Large intestine (tissue), 3 donors: Measurements from ENCODE around the gene LNP1. TPM values are rescaled to one million over a fixed set of nuclear protein-coding genes. Genes with fewer than 3 reads are reported as not detected.

Experiments
- DNase-seq, 2 donors: peaks; one replicate each; pipeline versions ENCODE4 v3.0.0 to v3.0.0-alpha.2; 2013
- H3K27ac ChIP-seq: one replicate; pipeline ENCODE4 v1.5.1; 2013; ENCODE audit warnings: low read length
- H3K27me3 ChIP-seq: 2 replicates; pipeline ENCODE4 v1.6.1; 2013; ENCODE audit warnings: low read length; ENCODE audit not compliant: control insufficient read depth, insufficient read depth
- H3K36me3 ChIP-seq: 2 replicates; pipeline ENCODE4 v1.6.1; 2013; ENCODE audit warnings: low read length; ENCODE audit not compliant: control insufficient read depth, insufficient read depth
- H3K4me1 ChIP-seq: one replicate; pipeline ENCODE4 v1.6.1; 2013; ENCODE audit warnings: low read length; ENCODE audit not compliant: control insufficient read depth, insufficient read depth
- H3K4me3 ChIP-seq: one replicate; pipeline ENCODE4 v1.5.1; 2013; ENCODE audit warnings: low read length
- H3K9me3 ChIP-seq: one replicate; pipeline ENCODE4 v1.6.1; 2013; ENCODE audit warnings: mild to moderate bottlenecking, low read depth, low read length, moderate library complexity; ENCODE audit not compliant: control insufficient read depth
- WGBS: methylation state at CpG from one replicate; pipeline ENCODE4 v1.1.5; 2013; ENCODE audit warnings: low lambda C conversion rate; ENCODE audit not compliant: insufficient coverage; 5-methylcytosine and 5-hydroxymethylcytosine counted together
- polyA plus RNA-seq: library from polyadenylated mRNA; unstranded; fragments of 120-200 nt; gene quantifications from one replicate; pipeline ENCODE4 v1.2.1, GENCODE V29; 2013

The LNP1 gene
- polyA plus RNA-seq, 1 donor: 2.2 TPM

DNA sequence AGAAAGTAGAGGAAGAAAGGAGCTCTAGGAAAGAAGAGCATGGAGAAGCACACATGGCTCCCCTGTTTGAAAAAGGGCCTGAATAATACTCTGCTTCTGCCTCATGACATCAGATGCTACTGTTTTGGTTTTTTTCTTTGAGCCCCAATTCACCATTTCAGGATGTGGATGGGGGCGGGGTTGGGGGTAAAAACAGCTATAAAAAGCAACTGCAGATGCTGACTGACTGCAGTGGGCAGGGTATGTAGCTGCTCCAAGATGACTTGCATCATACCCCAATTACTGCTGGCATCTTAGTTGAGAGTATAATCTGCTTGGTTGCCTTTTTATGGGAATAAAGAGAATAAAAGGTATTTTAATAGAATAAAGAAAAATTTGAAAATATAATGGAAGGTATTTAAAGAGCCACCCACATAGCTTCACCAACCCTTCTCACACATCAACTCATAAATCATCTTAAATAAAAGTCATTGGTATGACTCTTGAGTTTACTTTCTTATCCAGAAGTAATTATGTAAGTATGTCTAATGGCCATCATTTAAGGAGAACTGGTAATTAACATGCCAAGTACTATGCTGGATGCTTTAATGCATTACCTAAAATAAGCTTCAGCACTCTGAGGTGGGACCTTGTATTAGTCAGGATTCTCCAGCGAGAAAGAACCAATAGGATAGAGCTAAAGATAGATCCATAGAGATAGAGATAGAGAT is 54.7 kb downstream of the LNP1 start:
- 100% methylated on average over 1 of the region's 2 CpGs for WGBS
- Histone ChIP-seq H3K4me1 (peaks cover 3% of the 10 kb centered on the region), H3K36me3 (no peaks in the 10 kb centered on the region), H3K9me3 (no peaks in the 10 kb centered on the region), H3K4me3 (no peak overlapping the region), H3K27ac (no peak overlapping the region), H3K27me3 (no peaks in the 10 kb centered on the region)
- no peak for DNase-seq

DNA sequence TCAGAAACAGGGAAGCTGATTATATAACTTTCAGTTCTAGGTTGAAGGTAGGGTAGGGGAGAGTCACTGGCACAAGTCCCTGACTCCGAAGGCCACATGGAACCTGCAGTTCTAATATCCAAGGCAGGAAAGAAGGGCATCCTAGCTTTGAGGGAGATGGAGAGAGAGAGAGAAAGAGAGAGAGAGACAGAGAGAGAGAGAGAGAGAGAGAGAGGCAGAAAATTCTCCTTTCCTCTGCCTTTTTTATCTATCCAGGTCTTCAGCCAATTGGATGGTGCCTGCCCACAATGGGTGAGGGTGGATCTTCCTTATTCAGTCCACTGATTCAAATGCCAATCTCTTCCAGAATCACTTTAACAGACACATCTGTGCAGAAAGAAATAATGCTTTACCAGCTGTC is 55.4 kb downstream of the LNP1 start:
- Histone ChIP-seq H3K36me3 (no peaks in the 10 kb centered on the region), H3K27me3 (no peaks in the 10 kb centered on the region), H3K27ac (no peak overlapping the region), H3K9me3 (no peaks in the 10 kb centered on the region), H3K4me3 (no peak overlapping the region), H3K4me1 (peaks cover 3% of the 10 kb centered on the region)
- DNase-seq: no peak
- 100% methylated on average over 1 of the region's 1 CpG for WGBS

DNA sequence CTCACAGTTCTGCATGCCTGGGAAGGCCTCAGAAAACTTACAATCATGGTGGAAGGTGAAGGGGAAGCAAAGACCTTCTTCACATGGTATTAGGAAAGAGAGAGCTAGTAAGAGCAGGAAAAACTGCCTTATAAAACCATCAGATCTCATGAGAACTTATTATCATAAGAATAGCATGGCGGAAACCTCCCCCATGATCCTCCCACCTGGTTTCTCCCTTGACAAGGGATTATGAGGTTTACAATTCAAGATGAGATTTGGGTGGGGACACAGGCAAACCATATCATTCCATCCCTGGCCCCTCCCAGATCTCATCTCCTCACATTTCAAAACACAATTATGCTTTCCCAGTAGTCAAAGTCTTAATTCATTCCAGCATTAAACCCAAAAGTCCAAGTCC is 56.5 kb downstream of the LNP1 start:
- Histone ChIP-seq H3K4me3 (no peak overlapping the region), H3K9me3 (no peaks in the 10 kb centered on the region), H3K36me3 (no peaks in the 10 kb centered on the region), H3K27ac (no peak overlapping the region), H3K27me3 (no peaks in the 10 kb centered on the region), H3K4me1 (peaks cover 3% of the 10 kb centered on the region)
- no CpG with 5 or more reads among the region's 1 CpG for WGBS
- DNase-seq: no peak

DNA sequence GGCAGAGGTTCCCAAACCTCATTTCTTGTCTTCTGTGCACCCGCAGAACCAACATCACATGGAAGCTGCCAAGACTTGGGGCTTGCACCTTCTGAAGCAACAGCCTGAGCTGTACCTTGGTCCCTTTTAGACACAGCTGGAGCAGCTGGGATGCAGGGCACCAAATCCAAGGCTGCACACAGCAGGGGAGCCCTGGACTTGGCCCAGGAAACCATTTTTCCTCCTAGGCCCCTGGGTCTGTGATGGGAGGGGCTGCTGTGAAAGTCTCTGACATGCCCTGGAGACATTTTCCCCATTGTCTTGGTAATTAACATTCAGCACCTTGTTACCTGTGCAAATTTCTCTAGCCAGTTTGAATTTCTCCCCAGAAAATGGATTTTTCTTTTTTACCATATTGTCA is 57.5 kb downstream of the LNP1 start:
- no peak for DNase-seq
- H3K27me3 ChIP-seq: no peaks in the 10 kb centered on the region
- no peaks in the 10 kb centered on the region for H3K9me3 ChIP-seq
- no peak overlapping the region for H3K4me3 ChIP-seq
- no peak overlapping the region for H3K27ac ChIP-seq
- no CpG with 5 or more reads among the region's 1 CpG for WGBS
- H3K36me3 ChIP-seq: no peaks in the 10 kb centered on the region
- H3K4me1 ChIP-seq: peaks cover 3% of the 10 kb centered on the region

DNA sequence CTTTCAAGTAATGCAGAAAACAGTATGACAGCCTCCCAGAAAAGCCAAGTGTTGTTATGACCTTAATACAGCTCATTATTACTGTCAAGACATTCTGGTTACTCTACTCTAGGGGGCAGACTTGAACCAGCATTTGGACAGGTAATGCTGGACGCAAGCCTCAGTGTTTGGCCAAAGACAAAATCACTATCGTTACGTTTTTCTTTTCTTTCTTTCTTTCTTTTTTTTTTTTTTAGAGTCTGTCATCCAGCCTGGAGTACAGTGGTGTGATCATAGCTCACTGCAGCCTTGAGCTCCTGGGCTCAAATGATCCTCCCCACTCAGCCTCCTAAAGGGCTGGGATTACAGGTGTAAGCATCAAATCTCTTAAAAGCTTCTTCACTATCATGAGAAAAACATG is 61.7 kb downstream of the LNP1 start:
- 0% methylated on average over 1 of the region's 3 CpGs for whole genome bisulfite sequencing
- DNase-seq: peak; percentile 37 to 55
- H3K4me3 ChIP-seq: no peak overlapping the region
- no peak overlapping the region for H3K27ac ChIP-seq
- peaks cover 7% of the 10 kb centered on the region for H3K9me3 ChIP-seq
- no peaks in the 10 kb centered on the region for H3K36me3 ChIP-seq
- no peaks in the 10 kb centered on the region for H3K4me1 ChIP-seq
- no peaks in the 10 kb centered on the region for H3K27me3 ChIP-seq

DNA sequence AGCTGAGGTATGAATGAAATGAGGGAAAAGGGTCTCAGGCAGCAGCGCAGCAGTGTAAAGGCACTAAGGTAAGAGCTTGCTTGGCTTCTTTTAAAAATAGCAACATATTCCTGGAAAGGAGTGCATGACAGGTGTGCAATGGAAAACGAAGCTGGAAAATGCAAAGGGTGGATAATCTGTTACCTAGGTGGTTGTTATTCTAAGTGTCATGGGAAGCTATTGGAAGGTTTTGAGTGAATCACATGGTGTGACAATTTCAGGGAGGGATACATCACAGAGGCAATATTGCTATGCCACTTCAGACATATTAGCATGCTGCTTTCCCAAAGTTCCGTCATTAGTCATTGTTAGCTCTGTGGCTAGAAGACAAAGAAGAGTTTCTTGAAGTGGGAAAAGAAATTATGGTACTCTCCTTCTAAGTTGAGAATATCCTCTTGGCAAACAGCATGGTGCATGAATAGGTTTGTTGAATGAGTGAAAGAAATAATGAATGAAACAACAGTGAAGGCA is 62.4 kb downstream of the LNP1 start:
- Histone ChIP-seq H3K4me1 (no peaks in the 10 kb centered on the region), H3K4me3 (no peak overlapping the region), H3K27me3 (no peaks in the 10 kb centered on the region), H3K27ac (no peak overlapping the region), H3K9me3 (peaks cover 7% of the 10 kb centered on the region), H3K36me3 (no peaks in the 10 kb centered on the region)
- no peak for DNase-seq
- 100% methylated on average over 1 of the region's 3 CpGs for WGBS

DNA sequence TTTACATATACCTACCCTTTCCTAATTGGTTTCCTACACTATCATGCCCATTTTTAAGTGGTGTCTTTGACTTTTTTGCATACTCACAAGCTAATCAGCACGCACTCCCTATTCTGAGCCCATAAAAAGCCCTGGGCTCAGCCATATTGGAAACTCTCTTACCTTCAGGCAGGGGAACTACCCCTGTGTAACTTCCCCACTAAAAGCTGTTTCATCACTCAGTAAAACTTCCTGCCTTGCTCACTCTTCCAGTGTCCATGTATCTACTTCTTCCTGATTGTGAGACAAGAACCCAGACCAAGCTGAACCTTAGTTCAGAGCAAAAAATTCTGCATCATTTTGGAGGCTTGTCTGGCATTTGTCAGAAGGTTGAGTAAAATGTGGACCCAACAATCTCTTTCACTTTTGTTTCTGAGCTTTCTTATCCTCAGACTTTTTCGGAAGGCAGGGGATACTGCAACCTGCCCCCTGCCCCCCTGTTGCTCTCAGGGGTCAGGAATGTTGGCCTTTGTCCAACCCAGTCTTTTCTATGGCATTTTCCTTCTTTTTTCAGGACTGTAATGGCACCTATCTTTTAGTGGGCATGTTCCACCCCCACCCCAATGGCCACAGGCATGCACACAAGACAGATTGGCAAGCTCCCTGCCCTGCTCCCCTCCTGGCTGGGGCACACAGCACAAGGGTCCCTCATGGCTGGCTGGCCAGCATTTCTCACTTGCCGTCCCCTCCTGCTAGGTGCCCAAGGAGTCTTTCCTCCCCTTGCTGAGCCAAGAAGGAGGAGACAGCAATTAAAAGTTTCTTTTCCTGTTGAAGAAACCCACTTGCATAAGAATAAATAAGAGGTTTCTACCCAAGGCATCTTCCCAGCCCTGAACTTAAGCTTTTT is 64.8 kb downstream of the LNP1 start:
- H3K36me3 ChIP-seq: no peaks in the 10 kb centered on the region
- H3K27me3 ChIP-seq: no peaks in the 10 kb centered on the region
- H3K27ac ChIP-seq: no peak overlapping the region
- no peak overlapping the region for H3K4me3 ChIP-seq
- WGBS: 67% methylated on average over 1 of the region's 3 CpGs
- no peaks in the 10 kb centered on the region for H3K4me1 ChIP-seq
- no peak for DNase-seq
- H3K9me3 ChIP-seq: peaks cover 7% of the 10 kb centered on the region

DNA sequence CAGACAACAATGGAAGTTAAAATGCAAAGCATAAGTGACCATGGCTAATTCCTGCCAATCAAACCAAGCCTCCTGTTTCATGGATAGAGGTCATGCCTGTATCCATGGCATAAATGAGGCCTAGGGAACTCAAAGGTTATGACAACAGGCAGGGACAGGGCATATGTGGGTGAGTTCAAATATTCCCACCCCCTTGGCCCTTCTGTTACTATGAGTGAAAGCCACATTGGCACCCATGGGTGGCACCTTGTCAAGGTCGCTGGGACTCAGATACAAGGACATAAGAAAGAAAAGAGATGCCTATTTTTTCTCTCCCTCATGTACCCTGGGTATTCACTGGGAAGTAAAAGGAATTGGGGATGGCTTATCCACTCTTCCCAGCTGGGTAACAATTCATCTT is 65.8 kb downstream of the LNP1 start:
- WGBS: no CpG with 5 or more reads among the region's 1 CpG
- Histone ChIP-seq H3K27ac (no peak overlapping the region), H3K27me3 (no peaks in the 10 kb centered on the region), H3K36me3 (no peaks in the 10 kb centered on the region), H3K9me3 (peaks cover 7% of the 10 kb centered on the region), H3K4me3 (no peak overlapping the region), H3K4me1 (no peaks in the 10 kb centered on the region)
- DNase-seq: no peak

DNA sequence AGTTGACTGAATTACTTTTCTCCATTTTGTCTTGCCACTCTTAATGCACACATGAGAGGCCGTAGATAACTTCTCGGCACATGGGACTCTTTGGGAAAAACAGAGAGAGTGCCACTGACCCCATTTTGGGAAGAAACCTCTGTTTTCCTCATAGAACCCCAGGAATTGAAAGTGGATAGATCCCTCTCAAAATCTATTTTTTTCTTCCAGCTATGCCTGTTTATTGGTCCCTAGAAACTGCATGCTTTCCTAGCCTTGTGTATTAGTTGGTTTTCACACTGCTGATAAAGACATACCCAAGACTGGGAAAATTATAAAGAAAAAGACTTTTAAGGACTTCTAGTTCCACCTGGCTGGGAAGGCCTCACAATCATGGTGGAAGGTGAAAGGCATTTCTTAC is 67.3 kb downstream of the LNP1 start:
- no peak overlapping the region for H3K4me3 ChIP-seq
- no peaks in the 10 kb centered on the region for H3K27me3 ChIP-seq
- DNase-seq: no peak
- WGBS: no CpG with 5 or more reads among the region's 2 CpGs
- no peaks in the 10 kb centered on the region for H3K4me1 ChIP-seq
- peaks cover 7% of the 10 kb centered on the region for H3K9me3 ChIP-seq
- no peaks in the 10 kb centered on the region for H3K36me3 ChIP-seq
- no peak overlapping the region for H3K27ac ChIP-seq

DNA sequence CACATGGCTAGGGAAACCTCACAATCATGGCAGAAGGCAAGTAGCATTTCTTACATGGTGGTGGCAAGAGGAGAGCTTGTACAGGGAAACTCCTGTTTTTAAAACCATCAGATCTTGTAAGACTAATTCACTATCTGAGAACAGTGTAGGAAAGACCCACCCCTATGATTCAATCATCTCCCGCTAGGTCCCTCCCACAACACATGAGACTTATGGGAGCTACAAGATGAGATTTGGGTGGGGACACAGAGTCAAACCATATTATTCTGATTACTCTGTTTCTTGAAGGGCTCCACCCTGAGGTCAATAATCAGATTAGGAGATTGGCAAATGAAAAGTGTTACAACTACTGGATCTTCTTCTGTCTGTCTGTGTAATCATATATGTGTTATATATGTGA is 69.6 kb downstream of the LNP1 start:
- no CpG with 5 or more reads among the region's 1 CpG for WGBS
- no peak for DNase-seq
- no peaks in the 10 kb centered on the region for H3K27me3 ChIP-seq
- no peaks in the 10 kb centered on the region for H3K36me3 ChIP-seq
- no peak overlapping the region for H3K27ac ChIP-seq
- H3K9me3 ChIP-seq: peaks cover 7% of the 10 kb centered on the region
- no peak overlapping the region for H3K4me3 ChIP-seq
- no peaks in the 10 kb centered on the region for H3K4me1 ChIP-seq
